ENCODE data around the gene EVI5L. TPM values are rescaled to one million over a fixed set of nuclear protein-coding genes. Genes with fewer than 3 reads are reported as not detected.
A peak's percentile ranks its signal among the peaks of the same experiment; 100 is the strongest.

The EVI5L gene
- total and polyA plus RNA-seq, 2 of the 4 experiments (the other 2 are of a cell fraction): 12.7 to 14.6 TPM

GRCh38 chr19:7795555-7796161, 34.4 kb upstream of the EVI5L start:
- no TSS peak for BruUV-seq (replicated peaks)
- 0 out of 2 replicates have a peak, but pooled peaks cover 3% of the 10 kb centered on the region for H3K9me1 ChIP-seq (ENCODE audit: insufficient read depth, low read length)
- no peaks in the 10 kb centered on the region for H4K20me1 ChIP-seq (ENCODE audit: insufficient read depth, low read length)
- no peaks in the 10 kb centered on the region; the same call in 1 of the 2 replicates for H3K27me3 ChIP-seq (ENCODE audit: control insufficient read depth, insufficient read depth, low read length)
- no peak overlapping the region for H4K91ac ChIP-seq (ENCODE audit: insufficient read depth, low read depth, low read length)
- H3K14ac ChIP-seq (replicated peaks; ENCODE audit: low read depth, low read length): peak overlapping the region; percentile 83; the same call in 1 of the 2 replicates
- H4K5ac ChIP-seq (ENCODE audit: low read depth, low read length): no peak overlapping the region
- peak overlapping the region; percentile 27; the same call in 1 of the 2 replicates for H3K4me2 ChIP-seq (ENCODE audit: low read depth, low read length)
- H3K56ac ChIP-seq (ENCODE audit: extremely low read depth, insufficient read depth, low read length): no peak overlapping the region
- no peak overlapping the region for H3K27ac ChIP-seq (ENCODE audit: insufficient read depth, low read length)
- peak overlapping the region; percentile 70 for H2BK5ac ChIP-seq (ENCODE audit: low read depth, low read length, poor library complexity, severe bottlenecking)
- peak overlapping the region; percentile 74 for H2AFZ ChIP-seq (replicated peaks; ENCODE audit: low read length, poor library complexity)
- no peak overlapping the region; the same call in 2 of the 3 replicates for H2BK15ac ChIP-seq (ENCODE audit: low read depth, low read length)
- H2AK9ac ChIP-seq (replicated peaks; ENCODE audit: low read depth, low read length, poor library complexity): no peak overlapping the region
- no CpG with 5 or more reads among the region's 8 CpGs for WGBS, 2 experiments (ENCODE audit: extremely low coverage in 2 of 2, insufficient read length in 1 of 2)
- H2BK20ac ChIP-seq (ENCODE audit: low read depth, low read length): peak overlapping the region; percentile 10; the same call in 1 of the 2 replicates
- no peak overlapping the region for H3K4me3 ChIP-seq (ENCODE audit: insufficient read depth, low read depth, low read length)
- ATAC-seq (ENCODE audit: low read depth) (peak; percentile 76), DNase-seq (peak; percentile 78)
- H3K18ac ChIP-seq (ENCODE audit: low read depth, low read length): no peak overlapping the region
- ChIA-PET POLR2A (ENCODE audit: unreplicated experiment) (no interaction called here), CTCF (interaction anchor here (1.0 kb wide), 1 partner anchor 227 kb away, joined by 3 read pairs; no protein-coding TSS in a partner anchor)
- peak overlapping the region; percentile 86; the same call in 1 of the 2 replicates for H3K4ac ChIP-seq (ENCODE audit: low read depth, low read length)
- peak overlapping the region; percentile 92 for H2BK120ac ChIP-seq (ENCODE audit: low read depth, low read length)
- H3K36me3 ChIP-seq (ENCODE audit: control insufficient read depth, insufficient read depth, low read length): no peaks in the 10 kb centered on the region
- H2AK5ac ChIP-seq (ENCODE audit: low read depth, low read length): no peak overlapping the region
- peak overlapping the region; percentile 36 to 60; a peak in 2 of 4 replicates for H4K8ac ChIP-seq (ENCODE audit: low read depth in 2 of 2, low read length in 2 of 2)
- H3K79me1 ChIP-seq (ENCODE audit: low read depth in 1 of 2, low read length in 2 of 2): no peaks in the 10 kb centered on the region
- intact Hi-C loops (cut with micrococcal nuclease) (no loop called here), dilution Hi-C loops (cut with HindIII; ENCODE audit: low sequenced_read_pairs, unreplicated experiment) (no loop called here), in situ Hi-C loops (cut with MboI; ENCODE audit: low sequenced_read_pairs) (loop anchor here (10.0 kb wide), 1 partner anchor 111 kb away; the partner anchor contains the start of gene TRAPPC5)
- no peak overlapping the region for H3K9ac ChIP-seq (ENCODE audit: low read depth, low read length)
- H3K9me3 ChIP-seq (ENCODE audit: control insufficient read depth, insufficient read depth, low read length): no peaks in the 10 kb centered on the region; the same call in 1 of the 2 replicates
- H3K23ac ChIP-seq (ENCODE audit: low read depth, low read length): peak overlapping the region; percentile 80
- H3K4me1 ChIP-seq (ENCODE audit: control insufficient read depth, insufficient read depth, low read length): peaks cover 6% of the 10 kb centered on the region
- TF ChIP-seq, protein P1, sequence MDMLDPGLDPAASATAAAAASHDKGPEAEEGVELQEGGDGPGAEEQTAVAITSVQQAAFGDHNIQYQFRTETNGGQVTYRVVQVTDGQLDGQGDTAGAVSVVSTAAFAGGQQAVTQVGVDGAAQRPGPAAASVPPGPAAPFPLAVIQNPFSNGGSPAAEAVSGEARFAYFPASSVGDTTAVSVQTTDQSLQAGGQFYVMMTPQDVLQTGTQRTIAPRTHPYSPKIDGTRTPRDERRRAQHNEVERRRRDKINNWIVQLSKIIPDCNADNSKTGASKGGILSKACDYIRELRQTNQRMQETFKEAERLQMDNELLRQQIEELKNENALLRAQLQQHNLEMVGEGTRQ (IDR thresholded peaks at IDR 0.05; ENCODE audit: low read depth, low read length): no peak
- TF ChIP-seq MAZ (IDR thresholded peaks at IDR 0.05; ENCODE audit: borderline replicate concordance, low read depth, low read length): no peak
- no peak for TF ChIP-seq POLR2A (IDR thresholded peaks at IDR 0.05; ENCODE audit: low read depth, low read length)
- no peak for TF ChIP-seq BHLHE40 (IDR thresholded peaks at IDR 0.05; ENCODE audit: low read depth, low read length)
- no peak for TF ChIP-seq CHD1 (IDR thresholded peaks at IDR 0.05; ENCODE audit: low read depth, low read length)
- no peak for TF ChIP-seq CTCF (conservative IDR thresholded peaks at IDR 0.05; ENCODE audit: low read depth, low read length)
- TF ChIP-seq FOS (IDR thresholded peaks at IDR 0.05; ENCODE audit: low read depth, low read length): no peak
- TF ChIP-seq CEBPB (IDR thresholded peaks at IDR 0.05; ENCODE audit: low read depth, low read length): no peak
- no peak for TF ChIP-seq RFX5 (IDR thresholded peaks at IDR 0.05; ENCODE audit: low read depth, low read length)
- TF ChIP-seq, protein P2, sequence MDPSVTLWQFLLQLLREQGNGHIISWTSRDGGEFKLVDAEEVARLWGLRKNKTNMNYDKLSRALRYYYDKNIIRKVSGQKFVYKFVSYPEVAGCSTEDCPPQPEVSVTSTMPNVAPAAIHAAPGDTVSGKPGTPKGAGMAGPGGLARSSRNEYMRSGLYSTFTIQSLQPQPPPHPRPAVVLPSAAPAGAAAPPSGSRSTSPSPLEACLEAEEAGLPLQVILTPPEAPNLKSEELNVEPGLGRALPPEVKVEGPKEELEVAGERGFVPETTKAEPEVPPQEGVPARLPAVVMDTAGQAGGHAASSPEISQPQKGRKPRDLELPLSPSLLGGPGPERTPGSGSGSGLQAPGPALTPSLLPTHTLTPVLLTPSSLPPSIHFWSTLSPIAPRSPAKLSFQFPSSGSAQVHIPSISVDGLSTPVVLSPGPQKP (IDR thresholded peaks at IDR 0.05; ENCODE audit: borderline replicate concordance, low read depth, low read length): no peak
- no peak for TF ChIP-seq MAFK (IDR thresholded peaks at IDR 0.05; ENCODE audit: low read depth, low read length)
- TF ChIP-seq RCOR1 (IDR thresholded peaks at IDR 0.05; ENCODE audit: insufficient replicate concordance, low read length): no peak
- TF ChIP-seq RAD21 (IDR thresholded peaks at IDR 0.05; ENCODE audit: low read length): no peak
- no peak for TF ChIP-seq SMC3 (IDR thresholded peaks at IDR 0.05; ENCODE audit: low read depth, low read length)
- TF ChIP-seq NFE2L2 (IDR thresholded peaks at IDR 0.05; ENCODE audit: low read depth, low read length): no peak
